ENCODE measurements around the gene DAG1.
"Not testable (repeated sequence)": the region's sequence is repeated elsewhere in the genome, so short reads cannot be mapped to it uniquely, and the experiment has no call there.

DAG1 gene

GRCh38 chr3:49470714-49471420, 800 bp downstream of the DAG1 start:
- no peak for DNase-seq

DNA sequence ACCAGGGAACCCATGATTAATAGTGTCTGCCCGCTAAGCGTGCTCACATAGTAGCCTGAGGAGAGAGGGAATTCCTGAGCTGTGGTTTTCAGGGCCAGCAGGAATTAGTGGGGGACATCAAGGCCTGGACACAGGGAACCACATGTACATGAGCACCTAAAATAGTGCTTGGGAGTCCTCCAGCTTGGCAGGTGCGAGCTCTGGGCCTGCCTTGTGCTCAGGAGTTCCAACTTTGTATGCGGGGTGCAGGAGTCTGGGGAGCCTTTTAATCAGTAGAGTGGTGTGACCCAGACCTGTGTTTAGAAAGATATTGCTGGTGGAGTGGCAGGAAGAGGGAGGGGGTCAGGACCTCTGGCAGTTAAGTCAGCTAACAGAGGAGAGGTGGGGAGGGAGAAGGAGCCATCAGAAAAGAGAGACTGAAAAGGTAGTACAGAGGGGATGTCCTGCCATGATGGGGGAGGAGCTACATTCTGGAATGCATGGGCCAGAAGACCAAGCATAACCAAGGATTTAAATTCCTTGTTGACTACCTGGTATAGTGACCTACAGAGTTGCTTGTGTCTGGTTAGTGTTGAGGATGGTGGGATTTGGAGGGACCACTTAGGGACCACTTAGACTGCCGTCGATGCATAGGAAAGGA, 1.9 kb downstream of the DAG1 start:
- no peak for DNase-seq

- no peak for DNase-seq
These were observed 6.5 kb downstream of the DAG1 start for GRCh38 chr3:49476563-49476962.

DNA sequence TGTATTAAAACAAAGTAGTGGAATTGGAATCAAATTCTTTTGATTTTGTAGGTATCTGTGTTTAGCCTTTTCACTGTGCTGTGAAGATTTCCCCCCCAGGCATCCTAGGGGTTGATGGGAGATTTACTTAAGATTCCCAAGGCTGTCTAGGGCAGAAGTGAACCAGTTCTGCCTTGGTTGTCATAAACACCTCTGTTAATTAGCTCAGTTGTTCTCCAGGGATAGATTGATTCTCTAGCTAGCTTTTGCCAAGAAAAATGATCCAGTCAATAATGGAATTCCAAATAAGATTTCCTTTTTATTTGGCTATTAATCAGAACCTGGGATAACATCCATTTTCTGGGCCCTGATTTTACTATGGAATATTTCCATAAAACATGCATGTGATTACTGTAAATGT, 12.7 kb downstream of the DAG1 start:
- DNase-seq, result no peak

DNA sequence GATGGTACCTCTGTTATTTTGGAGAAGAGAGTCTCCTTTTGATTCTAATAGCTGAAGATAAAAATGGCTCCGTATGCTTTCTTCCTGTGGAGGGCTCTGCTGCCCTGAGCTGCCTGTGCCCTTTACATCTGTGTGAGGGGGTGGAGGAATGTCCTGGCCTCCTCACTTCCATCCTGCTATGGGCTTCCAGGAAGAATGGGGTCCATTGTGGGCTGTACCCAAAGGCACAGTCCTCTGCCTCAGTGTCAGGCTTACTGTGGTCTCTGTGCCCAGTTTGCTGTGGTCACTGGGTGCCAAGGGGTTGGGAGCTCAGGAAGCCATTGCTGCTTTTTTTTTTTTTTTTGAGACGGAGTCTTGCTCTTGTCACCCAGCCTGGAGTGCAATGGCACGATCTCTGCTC, 14.4 kb downstream of the DAG1 start:
- no peak for DNase-seq

GRCh38 chr3:49489247-49489646, 19.2 kb downstream of the DAG1 start:
- DNase-seq, result no peak

DNA sequence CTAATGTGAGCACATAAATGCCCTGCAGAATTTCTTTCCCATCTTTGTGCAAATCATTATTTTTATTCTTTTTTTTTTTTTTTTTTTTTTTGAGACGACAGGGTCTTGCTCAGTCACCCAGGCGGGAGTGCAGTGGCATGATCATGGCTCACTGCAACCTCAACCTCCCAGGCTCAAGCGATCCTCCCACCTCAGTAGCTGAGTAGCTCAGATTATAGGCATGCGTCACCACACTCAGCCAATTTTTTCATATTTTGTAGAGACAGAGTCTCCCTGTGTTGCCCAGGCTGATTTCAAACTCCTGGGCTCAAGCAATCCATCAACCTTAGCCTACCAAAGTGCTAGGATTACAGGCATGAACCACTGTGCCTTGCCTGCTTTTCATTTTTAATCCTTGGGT, 22.9 kb downstream of the DAG1 start:
- no peak for DNase-seq

- no peak for DNase-seq
These were observed 23.8 kb downstream of the DAG1 start for GRCh38 chr3:49493901-49494300.

DNA sequence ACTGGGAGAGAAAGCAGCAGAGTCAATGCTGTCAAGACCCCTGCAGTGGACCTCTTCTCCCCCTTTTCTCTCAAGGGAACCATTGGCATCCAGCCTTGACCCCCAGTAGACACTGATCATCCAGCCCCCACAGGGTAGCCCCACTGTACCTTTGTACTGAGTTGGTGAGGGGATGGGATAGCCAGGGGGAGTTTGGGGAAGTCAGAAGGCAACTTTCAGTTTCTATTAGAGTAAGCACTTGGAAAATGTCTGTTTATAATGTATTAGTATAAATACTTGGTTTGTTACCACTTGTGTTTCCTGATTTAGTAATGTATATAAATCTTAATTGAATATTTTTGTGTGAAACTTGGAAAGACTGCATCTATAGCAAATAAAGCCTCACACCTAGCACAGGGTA, 25.0 kb downstream of the DAG1 start:
- no peak for DNase-seq

DNA sequence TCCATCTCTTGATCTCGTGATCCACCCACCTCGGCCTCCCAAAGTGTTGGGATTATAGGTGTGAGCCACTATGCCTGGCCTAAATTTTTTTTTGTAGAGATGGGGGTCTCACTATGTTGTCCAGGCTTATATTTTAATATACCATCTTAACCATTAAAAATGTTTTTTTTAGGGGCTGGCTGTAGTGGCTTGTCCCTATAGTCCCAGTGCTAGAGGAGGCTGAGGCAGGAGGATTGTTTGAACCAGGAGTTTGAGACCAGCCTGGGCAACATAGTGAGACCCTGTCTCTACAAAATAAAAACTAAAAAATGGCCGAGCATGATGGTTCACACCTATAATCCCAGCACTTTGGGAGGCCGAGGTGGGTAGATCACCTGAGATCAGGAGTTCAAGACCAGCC, 26.8 kb downstream of the DAG1 start:
- DNase-seq, result not testable (repeated sequence)

DNA sequence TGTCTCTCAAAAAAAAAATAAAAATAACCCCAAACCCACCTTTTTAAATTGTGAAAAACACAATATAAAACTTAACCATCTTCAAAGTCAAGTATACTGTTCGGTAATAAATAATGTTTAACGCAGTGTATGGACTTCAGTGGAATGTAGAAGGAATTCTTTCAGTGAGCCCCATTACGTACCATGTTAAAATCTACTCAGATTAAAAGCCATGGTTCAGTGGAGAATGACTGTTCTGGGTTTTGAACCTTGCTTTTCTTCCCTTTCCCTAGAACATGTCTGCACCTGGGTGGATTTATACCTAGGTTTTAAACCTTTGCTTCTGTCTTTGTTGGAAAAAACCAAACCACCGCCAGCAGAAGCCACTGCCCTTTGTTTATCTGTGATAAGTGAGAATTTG, 27.5 kb downstream of the DAG1 start:
- DNase-seq, result no peak

DNA sequence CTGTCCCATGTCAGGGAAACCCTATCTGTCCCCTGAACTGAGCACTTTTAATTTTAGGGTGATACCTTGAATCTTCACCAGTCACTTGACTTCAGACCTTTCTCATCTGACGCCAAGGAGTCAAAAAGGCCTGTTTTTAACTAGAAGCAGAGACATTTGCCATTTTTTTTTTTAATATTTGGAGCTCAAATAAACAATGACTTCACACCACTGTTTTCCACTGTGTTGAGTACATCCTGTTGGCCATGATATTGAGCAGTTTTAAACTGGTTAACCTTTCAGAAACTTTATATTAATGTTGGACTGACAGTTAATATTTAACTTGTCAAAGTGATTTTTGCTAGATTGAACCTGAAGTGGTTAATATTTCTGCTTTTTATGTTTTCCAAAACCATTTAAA, 28.2 kb downstream of the DAG1 start:
- no peak for DNase-seq

DNA sequence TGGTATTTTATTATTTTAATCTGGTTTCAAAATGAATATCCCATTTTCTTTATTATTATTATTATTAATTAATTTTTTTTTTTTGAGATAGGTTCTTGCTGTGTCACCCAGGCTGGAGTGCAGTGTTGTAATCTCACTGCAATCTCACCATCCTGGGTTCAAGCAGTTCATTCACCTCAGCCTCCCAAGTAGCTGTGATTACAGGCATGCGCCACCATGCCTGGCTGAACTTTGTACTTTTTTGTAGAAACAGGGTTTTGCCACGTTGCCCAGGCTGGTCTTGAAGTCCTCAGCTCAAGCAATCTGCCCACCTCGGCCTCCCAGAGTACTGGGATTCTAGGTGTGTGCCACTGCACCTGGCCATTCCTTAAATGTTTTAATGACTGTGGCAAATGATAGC, 28.6 kb downstream of the DAG1 start:
- no peak for DNase-seq

- DNase-seq, result no peak
These were observed 30.2 kb downstream of the DAG1 start for GRCh38 chr3:49500205-49500731.

DNA sequence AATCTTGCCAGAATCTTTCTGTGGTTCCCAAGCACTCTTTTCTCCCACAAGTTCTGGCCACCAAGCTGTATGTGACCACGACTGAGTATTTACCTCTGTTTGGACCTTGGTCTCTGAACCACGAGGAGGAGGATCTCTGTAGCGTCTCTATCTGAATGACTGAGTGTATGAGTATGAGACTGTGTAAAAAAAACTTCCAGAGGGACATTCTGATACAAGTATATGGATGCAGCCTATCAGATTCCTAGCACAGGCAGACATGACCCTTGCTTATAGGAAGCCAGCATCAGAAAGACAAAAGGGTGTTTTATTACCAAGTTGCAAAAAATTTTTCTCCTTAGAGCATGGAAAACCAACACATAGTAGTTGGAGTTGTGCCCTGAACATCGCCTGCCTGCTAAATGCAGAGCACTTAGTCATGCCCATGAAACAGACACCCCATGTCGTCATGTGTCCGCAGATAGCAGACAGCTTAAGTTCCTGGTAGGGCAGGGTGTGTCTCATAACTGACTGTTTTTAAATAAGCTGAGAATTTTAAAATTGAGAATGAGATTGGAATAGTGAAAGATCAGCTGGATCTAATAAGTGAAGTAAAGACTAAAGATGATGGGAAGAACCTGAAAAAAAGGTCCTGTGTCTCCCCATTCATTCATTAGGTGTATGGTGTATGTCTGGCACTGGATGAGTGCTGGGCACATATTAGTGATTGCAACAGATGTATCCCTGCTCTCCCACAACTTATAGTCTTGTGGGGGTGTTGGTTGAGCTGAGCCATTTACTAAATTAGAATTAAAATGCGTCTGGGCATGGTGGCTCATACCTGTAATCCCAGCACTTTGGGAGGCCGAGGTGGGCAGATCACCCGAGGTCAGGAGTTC, 30.9 kb downstream of the DAG1 start:
- no peak for DNase-seq

GRCh38 chr3:49501842-49502241, 31.8 kb downstream of the DAG1 start:
- DNase-seq, result no peak

- DNase-seq, result no peak
These were observed 36.8 kb downstream of the DAG1 start for GRCh38 chr3:49506906-49507305.

DNA sequence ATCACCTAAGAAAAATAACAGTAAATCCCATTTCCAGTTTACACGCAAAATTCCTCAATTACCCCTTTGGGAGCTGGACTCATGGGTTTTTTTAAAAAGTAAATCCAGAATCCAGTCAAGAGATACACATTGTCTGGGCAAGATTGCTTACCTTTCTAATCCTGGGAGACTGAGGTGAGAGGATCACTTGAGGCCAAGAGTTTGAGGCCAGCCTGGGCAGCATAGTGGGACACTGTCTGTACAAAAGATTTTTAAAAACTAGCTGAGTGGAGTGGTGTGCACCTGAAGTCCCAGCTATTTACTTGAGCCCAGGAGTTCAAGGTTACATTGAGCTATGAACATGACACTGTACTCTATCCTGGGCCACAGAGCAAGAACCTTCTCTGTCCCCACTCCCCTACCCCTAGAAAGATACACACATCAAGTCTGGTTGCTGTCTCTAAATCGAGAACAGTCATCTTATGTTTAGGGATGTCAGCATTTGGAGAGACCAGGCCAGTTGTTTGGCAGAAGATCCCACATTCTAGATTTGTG, 39.0 kb downstream of the DAG1 start:
- DNase-seq, result no peak

GRCh38 chr3:49511639-49512038, 41.6 kb downstream of the DAG1 start:
- no peak for DNase-seq

DNA sequence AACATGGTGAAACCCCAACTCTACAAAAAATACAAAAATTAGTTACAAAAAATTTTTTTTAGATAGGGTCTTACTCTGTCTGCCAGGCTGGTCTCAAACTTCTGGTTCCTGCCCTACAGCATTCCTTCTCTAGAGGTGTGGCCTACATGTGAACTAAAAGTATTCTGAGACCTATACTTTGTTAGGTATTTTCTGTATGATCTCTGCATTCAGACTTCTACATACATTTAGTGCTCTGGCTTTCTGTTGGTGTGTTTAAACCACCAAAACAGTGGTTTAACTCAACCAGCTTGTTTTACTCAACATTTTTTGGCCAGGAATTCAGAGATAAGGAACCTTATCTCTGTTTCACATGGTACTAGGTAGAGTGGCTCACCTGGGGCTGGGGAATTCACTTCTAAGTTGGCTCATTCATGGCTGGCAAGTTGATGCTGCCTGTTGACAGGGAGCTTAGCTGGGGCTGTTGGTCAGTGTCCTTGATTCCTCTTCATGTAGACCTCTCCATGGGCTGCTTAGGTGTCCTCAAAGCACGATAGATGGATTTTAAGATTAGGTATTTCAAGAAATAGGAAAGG, 42.8 kb downstream of the DAG1 start:
- no peak for DNase-seq

DNA sequence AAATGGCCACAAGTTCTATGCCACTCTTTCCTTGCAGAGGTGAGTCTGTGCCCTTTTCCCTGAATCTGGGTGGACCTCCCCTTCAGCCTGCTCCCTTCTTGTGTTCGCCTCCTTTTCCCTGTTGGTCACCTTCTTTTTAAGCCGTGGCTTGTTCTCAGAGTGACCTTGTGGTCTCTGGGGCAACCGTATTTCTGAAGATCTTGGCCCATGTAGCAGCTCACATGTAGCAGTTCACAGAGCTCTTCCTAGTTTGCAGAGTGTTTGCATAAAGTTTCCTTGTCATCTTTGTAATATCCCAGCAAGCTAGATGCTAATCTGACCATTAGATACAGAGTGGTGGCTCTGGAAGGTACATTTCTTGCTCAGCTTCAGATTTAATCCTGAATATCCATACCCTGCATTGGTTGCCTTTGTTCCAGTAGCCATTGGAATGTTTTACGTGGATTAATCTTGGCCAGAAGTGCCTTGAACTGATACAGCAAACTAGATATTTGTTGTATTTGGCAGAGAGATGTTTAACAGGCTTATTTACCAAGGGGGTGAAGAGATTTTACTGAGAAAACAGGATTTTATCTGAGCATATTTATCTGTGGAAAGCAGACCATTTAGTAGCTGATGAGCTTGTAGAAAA, 43.5 kb downstream of the DAG1 start:
- no peak for DNase-seq

DNA sequence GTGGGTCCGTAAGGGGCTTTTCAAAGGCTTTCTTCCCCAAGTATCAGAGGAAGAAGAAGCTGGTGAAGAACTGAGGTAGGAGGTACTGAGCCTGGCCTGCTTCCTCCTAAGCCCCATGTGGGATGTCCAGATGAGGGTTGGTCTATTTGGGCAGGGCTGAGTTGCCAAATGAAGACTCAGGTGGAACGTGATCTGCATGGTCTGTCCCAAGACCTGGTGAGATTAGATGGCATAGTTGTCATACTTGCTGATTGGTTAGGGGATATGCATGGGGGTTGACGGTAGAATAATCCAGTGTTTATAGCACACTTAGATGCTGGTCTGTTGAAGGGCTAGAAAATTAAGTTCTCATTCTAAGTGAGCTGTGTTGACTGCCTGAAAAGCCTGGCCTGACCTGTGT, 47.9 kb downstream of the DAG1 start:
- DNase-seq, result no peak

DNA sequence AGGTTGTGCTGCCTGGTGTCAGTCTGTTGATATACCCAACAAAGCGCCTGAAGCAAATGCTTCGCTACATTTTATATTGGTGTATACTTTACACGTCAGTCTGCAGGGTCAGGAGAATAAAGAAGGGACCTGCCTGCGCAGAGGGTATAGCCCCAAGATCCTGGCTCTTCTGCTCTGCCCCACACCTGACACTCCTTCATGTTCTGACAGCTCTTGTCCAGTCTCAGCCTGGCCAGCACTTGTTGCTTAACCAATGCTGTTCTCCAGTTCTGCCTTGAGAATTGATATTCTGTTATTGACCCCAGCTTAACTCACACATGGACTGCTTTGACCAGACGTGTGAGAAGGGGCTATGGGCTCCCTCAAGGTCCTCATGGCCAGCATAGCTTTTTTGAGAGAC, 48.4 kb downstream of the DAG1 start:
- no peak for DNase-seq
